ENCODE measurements around the gene GLDC. TPM values are rescaled to one million over a fixed set of nuclear protein-coding genes. Genes with fewer than 3 reads are reported as not detected.

Gene GLDC
- total and polyA plus RNA-seq, 10 of the 15 experiments (the other 5 are each of a cell fraction or from before 2014, with no cell fraction given), result 33.1 to 165 (median 114) TPM

DNA sequence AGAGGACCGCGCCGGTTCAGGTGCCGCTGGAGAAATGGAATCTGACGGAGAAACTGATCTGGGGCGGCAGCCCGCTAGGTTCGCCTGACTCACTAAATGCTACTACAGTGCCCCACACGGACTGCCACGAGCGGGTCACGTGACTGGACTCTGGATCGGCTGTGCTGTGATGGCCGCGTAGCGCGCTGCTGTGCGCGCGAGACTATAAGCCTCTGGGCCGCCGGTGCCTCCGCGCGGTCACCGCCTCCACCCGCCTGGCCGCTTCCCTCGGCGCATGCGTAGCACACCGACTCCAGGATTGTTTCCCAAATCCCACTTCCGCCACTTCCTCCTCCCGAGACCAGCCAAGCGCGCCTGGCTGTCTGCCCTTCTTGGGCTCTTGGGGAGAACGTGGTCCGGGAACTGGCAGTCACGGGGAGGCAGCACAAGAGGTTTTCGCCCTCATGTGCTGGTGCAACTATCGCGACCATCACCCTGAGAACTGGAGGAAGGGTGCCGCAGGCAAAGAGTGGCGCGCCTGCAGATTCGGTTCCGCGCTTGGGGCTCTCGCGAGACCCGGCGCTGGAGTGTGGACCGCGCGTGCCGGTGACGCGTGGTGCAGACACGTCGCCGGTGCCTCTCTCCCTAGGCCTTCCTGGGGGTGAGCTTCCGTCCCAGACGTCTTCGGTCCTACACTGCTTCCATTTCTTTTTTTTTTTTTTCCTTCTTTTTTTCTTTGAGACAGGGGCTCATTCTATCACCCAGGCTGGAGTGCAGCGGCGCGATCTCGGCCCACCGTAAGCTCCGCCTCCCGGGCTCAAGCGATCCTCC is 35.8 kb upstream of the GLDC start (continued):
- TF ChIP-seq CUX1 (IDR thresholded peaks at IDR 0.05; ENCODE audit: insufficient replicate concordance, low read depth, low read length) (no peak), SREBF2 (IDR thresholded peaks at IDR 0.05; ENCODE audit: low read length) (no peak), HDAC6 (IDR thresholded peaks at IDR 0.05; ENCODE audit: unreplicated experiment) (no peak), BMI1 (IDR thresholded peaks at IDR 0.05; ENCODE audit: borderline replicate concordance) (no peak)

DNA sequence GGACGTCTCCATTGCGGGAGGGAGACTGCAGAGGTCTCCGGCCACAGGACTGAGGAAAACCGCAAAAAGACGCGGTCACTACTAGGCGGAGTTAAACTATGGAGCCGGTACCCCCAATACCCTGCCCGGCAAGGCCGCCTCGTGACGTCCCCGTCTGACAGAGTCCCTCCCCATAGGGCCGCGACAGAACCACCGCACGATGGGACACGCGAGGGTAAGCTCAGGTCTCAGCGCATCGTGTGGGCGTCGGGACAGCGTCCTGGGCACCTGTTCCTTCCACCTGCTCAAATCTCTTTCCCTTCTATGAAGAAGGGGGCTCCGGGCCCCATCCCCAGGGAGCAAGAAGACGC is 35.2 kb upstream of the GLDC start:
- peaks cover 23% of the 10 kb centered on the region for H3K79me2 ChIP-seq (ENCODE audit: control insufficient read depth, insufficient read depth, low read length)
- ChIA-PET SMC1A (ENCODE audit: uncharacterized antibody, unreplicated experiment) (interaction anchor here (0.9 kb wide), 1 partner anchor 37 kb away, joined by 3 read pairs; no protein-coding TSS in a partner anchor), RAD21 (ENCODE audit: unreplicated experiment) (interaction anchor here (1.5 to 4.1 kb wide), 2 partner anchors 35 to 77 kb away, joined by 6 to 15 read pairs; partner anchors contain the start of genes GLDC and KDM4C), POLR2A (interaction anchor here (1.3 to 3.2 kb wide), 3 partner anchors 11 to 37 kb away, joined by 4 to 22 read pairs (median 17); no protein-coding TSS in a partner anchor), CTCF (interaction anchor here (1.1 to 7.9 kb wide), 2 partner anchors 96 to 326 kb away, joined by 3 to 56 read pairs; no protein-coding TSS in a partner anchor)
- TSS peak; percentile 84 for BruUV-seq (replicated peaks)
- peak overlapping the region; percentile 99 for H3K9ac ChIP-seq (ENCODE audit: control insufficient read depth, insufficient read depth, low read length)
- FAIRE-seq (no peak), DNase-seq (ENCODE audit: low read depth, low spot score) (no peak), ATAC-seq (peak; percentile 43)
- H3K4me2 ChIP-seq (ENCODE audit: control insufficient read depth, insufficient read depth), result peak overlapping the region; percentile 63
- H3K27ac ChIP-seq (ENCODE audit: control insufficient read depth, insufficient read depth), result peak overlapping the region; percentile 99
- 7% methylated on average over 26 of the region's 26 CpGs for WGBS (ENCODE audit: insufficient coverage, insufficient replicate concordance, low lambda C conversion rate, missing lambda C conversion rate)
- H3K27me3 ChIP-seq (replicated peaks in 1 of 2; ENCODE audit: control insufficient read depth in 2 of 2, insufficient read depth in 2 of 2, low read length in 1 of 2), result no peaks in the 10 kb centered on the region
- peaks cover 16% of the 10 kb centered on the region for H3K4me1 ChIP-seq (ENCODE audit: control insufficient read depth, insufficient read depth, low read length)
- no peaks in the 10 kb centered on the region for H4K20me1 ChIP-seq (ENCODE audit: control insufficient read depth, insufficient read depth)
- no peaks in the 10 kb centered on the region for H3K36me3 ChIP-seq (ENCODE audit: control insufficient read depth in 2 of 2, insufficient read depth in 2 of 2, low read length in 1 of 2)
- H3K4me3 ChIP-seq, result peak overlapping the region; percentile 88
- intact Hi-C loops (cut with micrococcal nuclease; ENCODE audit: unreplicated experiment), result loop anchor here (2.0 to 10.0 kb wide), 5 partner anchors 34 to 676 kb away; partner anchors contain the start of gene UHRF2
- no peaks in the 10 kb centered on the region for H3K9me3 ChIP-seq (replicated peaks; ENCODE audit: control insufficient read depth, insufficient read depth, low read length)
- in situ Hi-C loops (cut with MboI), result loop anchor here (10.0 kb wide), 1 partner anchor 266 kb away; the partner anchor contains the start of gene UHRF2
- peak overlapping the region; percentile 76 for H2AFZ ChIP-seq (ENCODE audit: control insufficient read depth, low read depth, low read length)
- TF ChIP-seq CBX3 (IDR thresholded peaks at IDR 0.05; ENCODE audit: borderline replicate concordance, low read depth) (no peak), MYB (IDR thresholded peaks at IDR 0.05; ENCODE audit: borderline replicate concordance, low read depth, low read length) (0 out of 2 replicates have a peak, but pooled peaks have one; percentile 15), MAX (IDR thresholded peaks at IDR 0.05; ENCODE audit: low read depth, low read length) (no peak), HCFC1 (IDR thresholded peaks at IDR 0.05; ENCODE audit: low read length) (0 out of 2 replicates have a peak, but pooled peaks have one; percentile 15), MTA2 (IDR thresholded peaks at IDR 0.05; ENCODE audit: low read depth) (peak; percentile 31; the same call in 1 of the 2 replicates), ZNF217 (IDR thresholded peaks at IDR 0.05) (no peak), EGR1 (IDR thresholded peaks at IDR 0.05; ENCODE audit: borderline replicate concordance in 1 of 2, low read depth in 2 of 2, low read length in 2 of 2) (peak in 1 of 2 experiments; percentile 64; a peak in 1 of 3 replicates), CREM (IDR thresholded peaks at IDR 0.05; ENCODE audit: low read depth) (peak; percentile 43; the same call in 1 of the 2 replicates), BACH1 (IDR thresholded peaks at IDR 0.05; ENCODE audit: borderline replicate concordance) (0 out of 2 replicates have a peak, but pooled peaks have one; percentile 55)
- TF ChIP-seq, protein P1, sequence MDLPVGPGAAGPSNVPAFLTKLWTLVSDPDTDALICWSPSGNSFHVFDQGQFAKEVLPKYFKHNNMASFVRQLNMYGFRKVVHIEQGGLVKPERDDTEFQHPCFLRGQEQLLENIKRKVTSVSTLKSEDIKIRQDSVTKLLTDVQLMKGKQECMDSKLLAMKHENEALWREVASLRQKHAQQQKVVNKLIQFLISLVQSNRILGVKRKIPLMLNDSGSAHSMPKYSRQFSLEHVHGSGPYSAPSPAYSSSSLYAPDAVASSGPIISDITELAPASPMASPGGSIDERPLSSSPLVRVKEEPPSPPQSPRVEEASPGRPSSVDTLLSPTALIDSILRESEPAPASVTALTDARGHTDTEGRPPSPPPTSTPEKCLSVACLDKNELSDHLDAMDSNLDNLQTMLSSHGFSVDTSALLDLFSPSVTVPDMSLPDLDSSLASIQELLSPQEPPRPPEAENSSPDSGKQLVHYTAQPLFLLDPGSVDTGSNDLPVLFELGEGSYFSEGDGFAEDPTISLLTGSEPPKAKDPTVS (IDR thresholded peaks at IDR 0.05; ENCODE audit: low read depth, low read length), result 0 out of 2 replicates have a peak, but pooled peaks have one; percentile 21

Measured in GM12878 (cell line).